ENCODE results near the gene MAPK8. TPM values are rescaled to one million over a fixed set of nuclear protein-coding genes. Genes with fewer than 3 reads are reported as not detected.

Gene MAPK8
- total and polyA plus RNA-seq, 9 of the 15 experiments (the other 6 are each of a cell fraction or from before 2014, with no cell fraction given): 6.4 to 159 (median 71.0) TPM

DNA sequence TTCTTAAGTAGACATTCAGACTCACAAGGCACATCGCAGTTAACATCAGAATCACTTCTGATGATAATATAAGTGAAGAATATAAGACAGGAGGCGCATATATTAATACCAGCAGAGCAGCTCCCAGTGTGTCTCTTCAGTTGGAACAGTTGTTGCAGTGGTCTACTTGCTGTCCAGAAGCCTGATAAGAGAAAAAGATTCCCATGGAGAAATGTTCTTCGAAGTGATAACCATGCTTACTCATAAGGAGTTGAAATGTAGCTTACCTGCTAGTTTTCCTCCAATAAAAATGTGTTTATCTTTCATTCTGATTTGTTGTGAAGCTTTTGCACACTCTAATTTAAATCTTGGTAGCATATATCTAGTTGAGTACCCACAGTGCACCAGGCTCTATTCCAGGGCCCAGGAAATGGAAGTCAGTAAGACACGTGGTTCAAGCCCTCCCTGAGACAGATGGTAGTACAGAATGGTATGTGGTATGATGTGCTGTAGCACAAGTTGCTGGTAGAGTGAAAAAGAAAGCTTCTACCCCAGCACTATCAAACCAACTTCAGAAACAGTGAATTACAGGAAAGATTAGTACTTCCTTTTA is 124.0 kb downstream of the MAPK8 start (continued):
- TF ChIP-seq, protein P1, sequence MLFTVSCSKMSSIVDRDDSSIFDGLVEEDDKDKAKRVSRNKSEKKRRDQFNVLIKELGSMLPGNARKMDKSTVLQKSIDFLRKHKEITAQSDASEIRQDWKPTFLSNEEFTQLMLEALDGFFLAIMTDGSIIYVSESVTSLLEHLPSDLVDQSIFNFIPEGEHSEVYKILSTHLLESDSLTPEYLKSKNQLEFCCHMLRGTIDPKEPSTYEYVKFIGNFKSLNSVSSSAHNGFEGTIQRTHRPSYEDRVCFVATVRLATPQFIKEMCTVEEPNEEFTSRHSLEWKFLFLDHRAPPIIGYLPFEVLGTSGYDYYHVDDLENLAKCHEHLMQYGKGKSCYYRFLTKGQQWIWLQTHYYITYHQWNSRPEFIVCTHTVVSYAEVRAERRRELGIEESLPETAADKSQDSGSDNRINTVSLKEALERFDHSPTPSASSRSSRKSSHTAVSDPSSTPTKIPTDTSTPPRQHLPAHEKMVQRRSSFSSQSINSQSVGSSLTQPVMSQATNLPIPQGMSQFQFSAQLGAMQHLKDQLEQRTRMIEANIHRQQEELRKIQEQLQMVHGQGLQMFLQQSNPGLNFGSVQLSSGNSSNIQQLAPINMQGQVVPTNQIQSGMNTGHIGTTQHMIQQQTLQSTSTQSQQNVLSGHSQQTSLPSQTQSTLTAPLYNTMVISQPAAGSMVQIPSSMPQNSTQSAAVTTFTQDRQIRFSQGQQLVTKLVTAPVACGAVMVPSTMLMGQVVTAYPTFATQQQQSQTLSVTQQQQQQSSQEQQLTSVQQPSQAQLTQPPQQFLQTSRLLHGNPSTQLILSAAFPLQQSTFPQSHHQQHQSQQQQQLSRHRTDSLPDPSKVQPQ (CRISPR knock-in tag; IDR thresholded peaks at IDR 0.05; ENCODE audit: borderline replicate concordance): 0 out of 2 replicates have a peak, but pooled peaks have one; percentile 48
- TF ChIP-seq DMBX1 (CRISPR knock-in tag; IDR thresholded peaks at IDR 0.05; ENCODE audit: borderline replicate concordance) (peak; percentile 87), CBFA2T3 (IDR thresholded peaks at IDR 0.05) (peak; percentile 66), KLF13 (tag; IDR thresholded peaks at IDR 0.05; ENCODE audit: borderline replicate concordance, low read depth) (no peak), ZNF239 (CRISPR knock-in tag; IDR thresholded peaks at IDR 0.05) (no peak), GABPB1 (CRISPR knock-in tag; IDR thresholded peaks at IDR 0.05) (no peak), TEAD4 (IDR thresholded peaks at IDR 0.05; ENCODE audit: low read length) (0 out of 2 replicates have a peak, but pooled peaks have one; percentile 25), TEAD4 (CRISPR knock-in tag; IDR thresholded peaks at IDR 0.05; ENCODE audit: borderline replicate concordance) (no peak), ZNF3 (CRISPR knock-in tag; IDR thresholded peaks at IDR 0.05) (no peak), GATAD2A (IDR thresholded peaks at IDR 0.05) (no peak), CREB1 (IDR thresholded peaks at IDR 0.05) (no peak), CREB1 (CRISPR knock-in tag; IDR thresholded peaks at IDR 0.05) (no peak), BRD9 (IDR thresholded peaks at IDR 0.05; ENCODE audit: low read depth, partially characterized antibody) (no peak), MTA3 (IDR thresholded peaks at IDR 0.05; ENCODE audit: borderline replicate concordance) (0 out of 2 replicates have a peak, but pooled peaks have one; percentile 12), RAD21 (CRISPR knock-in tag; conservative IDR thresholded peaks at IDR 0.05 in 1 of 2, IDR thresholded peaks at IDR 0.05 in 1 of 2) (0 out of 4 replicates have a peak, but pooled peaks of 1 of the 2 experiments have one; percentile 12), EP400 (IDR thresholded peaks at IDR 0.05) (peak; percentile 23), MYC (IDR thresholded peaks at IDR 0.05; ENCODE audit: low read depth, low read length) (peak; percentile 55; the same call in 1 of the 2 replicates), MYC (CRISPR knock-in tag; IDR thresholded peaks at IDR 0.05; ENCODE audit: borderline replicate concordance, low read depth) (no peak)
- TF ChIP-seq, protein P2, sequence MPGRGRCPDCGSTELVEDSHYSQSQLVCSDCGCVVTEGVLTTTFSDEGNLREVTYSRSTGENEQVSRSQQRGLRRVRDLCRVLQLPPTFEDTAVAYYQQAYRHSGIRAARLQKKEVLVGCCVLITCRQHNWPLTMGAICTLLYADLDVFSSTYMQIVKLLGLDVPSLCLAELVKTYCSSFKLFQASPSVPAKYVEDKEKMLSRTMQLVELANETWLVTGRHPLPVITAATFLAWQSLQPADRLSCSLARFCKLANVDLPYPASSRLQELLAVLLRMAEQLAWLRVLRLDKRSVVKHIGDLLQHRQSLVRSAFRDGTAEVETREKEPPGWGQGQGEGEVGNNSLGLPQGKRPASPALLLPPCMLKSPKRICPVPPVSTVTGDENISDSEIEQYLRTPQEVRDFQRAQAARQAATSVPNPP (IDR thresholded peaks at IDR 0.05; ENCODE audit: borderline replicate concordance, insufficient read depth, insufficient read length): no peak
- TF ChIP-seq, protein P3, sequence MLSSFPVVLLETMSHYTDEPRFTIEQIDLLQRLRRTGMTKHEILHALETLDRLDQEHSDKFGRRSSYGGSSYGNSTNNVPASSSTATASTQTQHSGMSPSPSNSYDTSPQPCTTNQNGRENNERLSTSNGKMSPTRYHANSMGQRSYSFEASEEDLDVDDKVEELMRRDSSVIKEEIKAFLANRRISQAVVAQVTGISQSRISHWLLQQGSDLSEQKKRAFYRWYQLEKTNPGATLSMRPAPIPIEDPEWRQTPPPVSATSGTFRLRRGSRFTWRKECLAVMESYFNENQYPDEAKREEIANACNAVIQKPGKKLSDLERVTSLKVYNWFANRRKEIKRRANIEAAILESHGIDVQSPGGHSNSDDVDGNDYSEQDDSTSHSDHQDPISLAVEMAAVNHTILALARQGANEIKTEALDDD (IDR thresholded peaks at IDR 0.05): peak; percentile 9; the same call in 1 of the 2 replicates
- TF ChIP-seq, protein P4, sequence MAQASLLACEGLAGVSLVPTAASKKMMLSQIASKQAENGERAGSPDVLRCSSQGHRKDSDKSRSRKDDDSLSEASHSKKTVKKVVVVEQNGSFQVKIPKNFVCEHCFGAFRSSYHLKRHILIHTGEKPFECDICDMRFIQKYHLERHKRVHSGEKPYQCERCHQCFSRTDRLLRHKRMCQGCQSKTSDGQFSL (CRISPR knock-in tag; IDR thresholded peaks at IDR 0.05): no peak
- TF ChIP-seq, protein P4 (tag; IDR thresholded peaks at IDR 0.05): 0 out of 4 replicates have a peak, but pooled peaks of 1 of the 2 experiments have one; percentile 52
- TF ChIP-seq, protein P5, sequence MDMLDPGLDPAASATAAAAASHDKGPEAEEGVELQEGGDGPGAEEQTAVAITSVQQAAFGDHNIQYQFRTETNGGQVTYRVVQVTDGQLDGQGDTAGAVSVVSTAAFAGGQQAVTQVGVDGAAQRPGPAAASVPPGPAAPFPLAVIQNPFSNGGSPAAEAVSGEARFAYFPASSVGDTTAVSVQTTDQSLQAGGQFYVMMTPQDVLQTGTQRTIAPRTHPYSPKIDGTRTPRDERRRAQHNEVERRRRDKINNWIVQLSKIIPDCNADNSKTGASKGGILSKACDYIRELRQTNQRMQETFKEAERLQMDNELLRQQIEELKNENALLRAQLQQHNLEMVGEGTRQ (CRISPR knock-in tag; IDR thresholded peaks at IDR 0.05): no peak

Data from K562 (cell line).